HuH-7.5 (cell line): Measurements from ENCODE around the gene IBSP.

Experiments
- DNase-seq: peaks from one replicate; pipeline ENCODE4 v3.0.0; 2011; ENCODE audit warnings: low spot score

IBSP gene, protein sequence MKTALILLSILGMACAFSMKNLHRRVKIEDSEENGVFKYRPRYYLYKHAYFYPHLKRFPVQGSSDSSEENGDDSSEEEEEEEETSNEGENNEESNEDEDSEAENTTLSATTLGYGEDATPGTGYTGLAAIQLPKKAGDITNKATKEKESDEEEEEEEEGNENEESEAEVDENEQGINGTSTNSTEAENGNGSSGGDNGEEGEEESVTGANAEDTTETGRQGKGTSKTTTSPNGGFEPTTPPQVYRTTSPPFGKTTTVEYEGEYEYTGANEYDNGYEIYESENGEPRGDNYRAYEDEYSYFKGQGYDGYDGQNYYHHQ

GRCh38 chr4:87799301-87800113 is at the start of gene IBSP:
TSS of gene IBSP (plus strand) at chr4:87799554. CDS start at chr4:87802362, 2,808 bp downstream.
- no peak for DNase-seq

DNA sequence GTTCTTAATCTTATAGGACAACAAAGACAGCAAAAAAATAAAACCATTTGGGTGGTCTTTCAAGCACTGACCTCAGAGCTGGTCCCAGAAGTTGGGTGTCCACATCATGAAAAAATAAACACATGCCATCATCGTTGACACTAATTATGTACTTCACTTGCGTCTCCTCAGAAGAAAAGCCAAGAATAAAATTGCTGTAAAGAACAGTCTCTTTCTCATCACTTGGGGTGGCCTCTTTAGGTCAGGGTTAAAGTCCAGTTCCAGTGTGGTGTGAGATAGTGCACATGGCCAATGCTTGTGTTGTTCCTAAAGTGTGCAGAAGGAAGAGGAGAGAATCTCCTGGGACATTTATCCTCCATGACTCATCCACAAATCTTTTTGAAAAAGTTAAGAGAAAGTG is 49.5 kb upstream of the IBSP start:
- no peak for DNase-seq

DNA sequence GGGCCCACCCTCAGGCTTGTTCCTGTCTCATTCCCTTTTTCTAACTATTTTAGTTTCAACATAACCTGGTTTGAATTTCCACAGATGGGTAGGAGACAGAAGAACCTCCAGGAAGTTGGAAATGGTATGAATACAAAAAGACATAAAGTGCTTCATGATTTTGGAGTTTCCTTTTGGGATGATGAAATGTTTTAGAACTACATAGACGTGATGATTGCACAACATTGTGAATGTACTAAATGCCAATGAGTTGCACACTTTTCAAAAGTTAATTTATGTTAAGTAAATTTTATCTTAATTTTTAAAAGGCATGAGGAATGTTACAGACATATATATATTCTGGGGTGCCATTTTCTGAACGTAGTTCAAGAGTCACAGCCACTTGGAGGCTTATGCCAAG is 41.1 kb upstream of the IBSP start:
- no peak for DNase-seq

GRCh38 chr4:87762311-87762710 is 37.0 kb upstream of the IBSP start:
- DNase-seq, result no peak

DNA sequence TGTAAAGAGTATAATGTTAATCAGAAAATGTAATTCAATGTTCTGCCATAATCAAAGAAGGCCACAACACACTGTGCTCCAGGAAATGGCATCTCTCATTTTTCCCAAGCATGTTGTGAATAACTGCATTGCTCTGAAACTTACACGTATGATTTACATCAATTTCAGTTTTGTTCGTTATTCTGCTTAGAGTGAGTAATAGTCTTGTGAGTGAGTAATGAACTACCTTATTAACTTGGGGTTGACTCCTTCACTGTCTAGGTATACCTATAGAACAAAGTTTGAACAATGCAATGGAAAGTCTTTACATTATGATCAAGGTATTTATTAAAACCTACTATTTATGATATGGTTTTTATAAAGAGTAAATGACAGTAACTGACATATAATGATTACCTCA is 17.8 kb upstream of the IBSP start:
- no peak for DNase-seq

GRCh38 chr4:87783781-87784180 is 15.6 kb upstream of the IBSP start:
- no peak for DNase-seq

- DNase-seq, result no peak
Observed at GRCh38 chr4:87785731-87786509, 13.4 kb upstream of the IBSP start.

GRCh38 chr4:87802858-87803257 is 3.5 kb downstream of the IBSP start:
- DNase-seq, result no peak

DNA sequence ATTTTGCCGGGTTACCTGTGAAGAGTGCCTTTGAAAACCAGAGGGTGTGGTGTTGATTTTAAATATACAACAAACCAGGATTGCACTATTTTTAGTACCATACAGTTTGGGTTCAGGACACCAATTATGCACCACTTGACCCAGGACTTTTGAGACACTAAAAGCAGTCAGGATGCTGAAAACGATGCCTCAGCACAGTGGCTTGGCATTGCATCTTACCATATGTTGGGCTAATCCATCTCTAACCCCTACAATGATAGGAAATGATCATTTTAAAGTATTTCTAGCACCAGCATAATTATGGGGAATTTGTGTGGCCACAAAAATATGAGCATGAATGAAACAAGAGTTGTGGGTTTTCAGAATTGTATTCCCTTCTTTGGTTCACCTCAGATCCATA is 4.1 kb downstream of the IBSP start:
- DNase-seq, result no peak

DNA sequence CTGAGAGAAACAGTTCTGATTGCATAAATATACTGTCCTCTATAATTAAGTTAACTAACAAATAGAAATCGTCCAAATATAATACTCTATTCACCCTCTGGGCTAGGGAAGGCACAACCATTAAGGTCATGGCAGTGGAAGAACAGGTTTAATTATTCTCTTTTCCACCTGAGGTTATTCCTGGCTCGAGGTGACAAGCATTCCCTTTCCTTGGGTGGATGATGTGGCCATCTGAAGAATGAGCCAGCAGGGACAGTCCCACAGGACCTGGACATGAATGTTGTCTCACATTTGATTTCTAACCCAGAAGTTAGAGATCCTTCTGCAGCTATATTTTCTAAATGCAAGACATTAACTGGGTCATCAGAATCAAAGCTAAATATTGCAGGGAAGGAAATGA is 5.5 kb downstream of the IBSP start:
- DNase-seq, result no peak

GRCh38 chr4:87805971-87806370 is 6.6 kb downstream of the IBSP start:
- DNase-seq, result no peak

- DNase-seq, result no peak
Observed at GRCh38 chr4:87806520-87806919, 7.2 kb downstream of the IBSP start.

GRCh38 chr4:87807402-87807801 is 8.0 kb downstream of the IBSP start:
- DNase-seq, result no peak

- no peak for DNase-seq
Observed at GRCh38 chr4:87811977-87812376, 12.6 kb downstream of the IBSP start.

- DNase-seq, result no peak
Observed at GRCh38 chr4:87819281-87819919, 20.0 kb downstream of the IBSP start.

DNA sequence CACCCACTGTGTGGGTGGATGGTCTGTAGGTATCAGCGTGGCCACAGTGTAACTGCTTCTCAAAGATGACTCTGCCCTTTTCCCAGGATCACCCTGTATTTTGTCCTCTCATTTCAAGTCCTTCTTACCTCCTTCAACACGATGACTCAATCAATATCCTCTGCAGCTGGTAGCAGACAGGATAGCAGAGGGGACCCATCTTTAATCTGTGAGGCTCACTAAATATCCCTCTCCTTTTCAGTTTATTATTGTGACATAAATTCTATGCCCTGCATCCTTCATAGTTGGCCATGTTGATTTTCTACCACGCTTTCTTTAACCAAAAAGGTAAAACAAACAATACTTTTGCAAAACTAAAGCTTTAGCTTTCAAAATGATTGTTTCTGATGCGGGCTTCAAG is 23.8 kb downstream of the IBSP start:
- DNase-seq, result no peak

DNA sequence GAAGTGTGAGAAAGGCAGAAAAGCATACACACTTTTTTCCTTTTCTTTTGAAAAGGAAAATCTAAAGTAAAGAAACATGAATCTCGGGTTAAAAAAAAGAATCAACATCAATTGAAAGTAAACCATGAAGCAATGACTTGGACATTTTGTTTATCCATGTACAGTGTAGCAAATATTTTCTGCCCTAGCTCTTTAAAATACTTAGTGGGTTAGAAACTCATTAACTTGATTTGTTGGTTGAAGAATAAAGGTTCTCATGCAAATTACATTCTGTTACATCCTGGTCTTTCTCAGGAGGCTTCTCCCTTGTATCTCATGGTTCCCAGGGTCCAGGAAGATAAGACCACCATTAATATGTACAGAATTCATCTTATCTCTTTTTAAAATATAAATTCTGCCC is 24.4 kb downstream of the IBSP start:
- DNase-seq, result no peak

DNA sequence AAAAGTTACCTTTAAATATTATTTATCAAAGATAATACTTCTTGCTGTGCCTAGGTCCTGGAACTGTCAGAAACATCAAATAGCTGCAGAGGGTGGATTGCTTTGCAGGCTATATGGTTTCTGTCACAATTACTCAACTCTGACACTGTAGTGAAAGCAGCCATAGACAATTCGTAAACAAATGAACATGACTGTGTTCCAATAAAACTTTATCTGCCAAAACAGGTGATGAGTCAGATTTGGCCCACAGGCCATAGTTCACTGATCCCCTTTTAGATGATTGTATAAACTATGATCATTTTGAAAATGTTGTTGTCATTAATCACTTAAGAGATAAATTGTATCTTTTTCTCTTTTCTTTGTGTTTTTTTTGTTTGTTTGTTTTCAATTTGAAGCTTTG is 25.0 kb downstream of the IBSP start:
- no peak for DNase-seq

- DNase-seq, result no peak
Observed at GRCh38 chr4:87832669-87833068, 33.3 kb downstream of the IBSP start, which contains the start of gene MEPE. TSS of gene MEPE (plus strand) at chr4:87832969. CDS start at chr4:87834715, 1,746 bp downstream.

DNA sequence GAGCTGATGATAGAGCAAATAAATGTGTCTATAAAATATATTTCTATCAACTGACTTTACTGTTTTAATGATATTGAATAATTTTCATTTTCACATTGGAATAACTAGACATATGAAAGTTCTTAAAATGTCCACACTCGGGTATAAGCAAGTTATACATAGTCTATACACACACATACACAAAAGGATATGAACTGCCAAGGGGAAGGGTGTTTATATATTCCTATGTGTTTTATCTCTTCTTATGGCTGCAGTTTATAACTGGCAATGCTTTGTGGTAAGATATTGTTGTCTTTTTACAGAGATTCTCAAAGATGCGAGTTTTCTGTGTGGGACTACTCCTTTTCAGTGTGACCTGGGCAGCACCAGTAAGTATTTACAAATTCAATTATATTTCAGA is 35.0 kb downstream of the IBSP start:
- no peak for DNase-seq

- no peak for DNase-seq
Observed at GRCh38 chr4:87835197-87835596, 35.8 kb downstream of the IBSP start.

DNA sequence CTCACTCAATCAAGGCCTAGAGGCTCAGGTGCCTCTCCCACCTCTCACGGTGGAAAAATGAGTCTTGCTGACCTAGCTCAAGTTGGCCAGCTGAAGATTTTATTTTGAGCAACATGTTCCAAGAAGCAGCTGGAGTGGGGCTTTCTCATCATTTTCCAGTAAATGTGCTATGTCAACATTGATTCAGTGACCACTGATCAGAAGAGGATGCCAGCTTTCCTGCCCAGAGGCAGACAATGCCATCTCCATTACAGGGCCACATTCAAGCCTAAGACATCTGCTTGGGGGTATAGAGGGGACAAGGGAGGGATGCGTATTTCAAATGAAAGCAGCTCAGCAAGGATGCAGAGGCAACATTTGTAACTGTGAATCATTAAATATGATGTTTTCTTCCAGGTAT is 36.4 kb downstream of the IBSP start:
- no peak for DNase-seq
